Measurements from ENCODE around the gene TRAF7. TPM values are rescaled to one million over a fixed set of nuclear protein-coding genes. Genes with fewer than 3 reads are reported as not detected.

Gene TRAF7
- total and polyA plus RNA-seq, 2 of the 13 experiments (the other 11 are each of a cell fraction or from before 2014, with no cell fraction given) = 47.9 to 65.6 TPM

DNA sequence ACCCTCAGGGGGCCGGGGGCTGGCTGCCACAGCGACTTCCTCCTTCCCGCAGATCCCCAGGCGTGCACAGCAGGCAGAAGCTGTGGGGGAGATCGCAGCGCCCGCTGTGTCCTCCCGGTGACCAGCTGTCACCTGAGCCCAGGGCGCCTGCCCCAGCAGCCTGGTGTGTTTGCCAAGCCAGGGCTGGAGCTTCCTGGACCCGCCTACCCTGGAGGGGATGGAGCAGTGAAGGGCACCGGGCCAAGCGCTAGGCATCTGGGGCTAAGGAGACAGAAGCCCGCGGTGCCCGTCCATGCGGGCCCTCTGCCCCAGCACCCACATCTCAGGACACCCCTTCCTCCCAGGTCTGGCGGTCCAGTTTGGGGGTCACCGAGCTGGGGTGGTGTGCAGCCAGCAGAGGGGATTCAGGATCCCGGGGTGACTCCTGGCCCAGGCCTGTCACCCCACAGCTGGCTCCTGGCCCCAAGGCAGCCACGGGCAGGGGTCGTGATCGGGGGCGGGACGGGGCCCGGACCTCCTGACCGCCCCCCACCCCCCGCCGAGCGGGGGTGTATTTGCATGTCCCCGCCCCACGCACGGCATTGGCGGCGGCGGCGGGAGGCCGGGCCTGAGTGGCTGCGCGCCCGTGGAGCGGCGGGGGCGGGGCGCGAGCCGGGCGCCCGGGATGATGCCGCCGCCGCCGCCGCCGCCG is 7.5 kb upstream of the TRAF7 start, which contains the start of gene RAB26 (continued):
- TF ChIP-seq, protein P1, sequence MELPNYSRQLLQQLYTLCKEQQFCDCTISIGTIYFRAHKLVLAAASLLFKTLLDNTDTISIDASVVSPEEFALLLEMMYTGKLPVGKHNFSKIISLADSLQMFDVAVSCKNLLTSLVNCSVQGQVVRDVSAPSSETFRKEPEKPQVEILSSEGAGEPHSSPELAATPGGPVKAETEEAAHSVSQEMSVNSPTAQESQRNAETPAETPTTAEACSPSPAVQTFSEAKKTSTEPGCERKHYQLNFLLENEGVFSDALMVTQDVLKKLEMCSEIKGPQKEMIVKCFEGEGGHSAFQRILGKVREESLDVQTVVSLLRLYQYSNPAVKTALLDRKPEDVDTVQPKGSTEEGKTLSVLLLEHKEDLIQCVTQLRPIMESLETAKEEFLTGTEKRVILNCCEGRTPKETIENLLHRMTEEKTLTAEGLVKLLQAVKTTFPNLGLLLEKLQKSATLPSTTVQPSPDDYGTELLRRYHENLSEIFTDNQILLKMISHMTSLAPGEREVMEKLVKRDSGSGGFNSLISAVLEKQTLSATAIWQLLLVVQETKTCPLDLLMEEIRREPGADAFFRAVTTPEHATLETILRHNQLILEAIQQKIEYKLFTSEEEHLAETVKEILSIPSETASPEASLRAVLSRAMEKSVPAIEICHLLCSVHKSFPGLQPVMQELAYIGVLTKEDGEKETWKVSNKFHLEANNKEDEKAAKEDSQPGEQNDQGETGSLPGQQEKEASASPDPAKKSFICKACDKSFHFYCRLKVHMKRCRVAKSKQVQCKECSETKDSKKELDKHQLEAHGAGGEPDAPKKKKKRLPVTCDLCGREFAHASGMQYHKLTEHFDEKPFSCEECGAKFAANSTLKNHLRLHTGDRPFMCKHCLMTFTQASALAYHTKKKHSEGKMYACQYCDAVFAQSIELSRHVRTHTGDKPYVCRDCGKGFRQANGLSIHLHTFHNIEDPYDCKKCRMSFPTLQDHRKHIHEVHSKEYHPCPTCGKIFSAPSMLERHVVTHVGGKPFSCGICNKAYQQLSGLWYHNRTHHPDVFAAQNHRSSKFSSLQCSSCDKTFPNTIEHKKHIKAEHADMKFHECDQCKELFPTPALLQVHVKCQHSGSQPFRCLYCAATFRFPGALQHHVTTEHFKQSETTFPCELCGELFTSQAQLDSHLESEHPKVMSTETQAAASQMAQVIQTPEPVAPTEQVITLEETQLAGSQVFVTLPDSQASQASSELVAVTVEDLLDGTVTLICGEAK (IDR thresholded peaks at IDR 0.05) = no peak
- TF ChIP-seq, protein P1 (CRISPR knock-in tag; IDR thresholded peaks at IDR 0.05) = no peak
- TF ChIP-seq ZNF883 (CRISPR knock-in tag; IDR thresholded peaks at IDR 0.05; ENCODE audit: not compliant biosample characterization) (no peak), MAFK (conservative IDR thresholded peaks at IDR 0.05 in 1 of 2, IDR thresholded peaks at IDR 0.05 in 1 of 2; ENCODE audit: low read length in 2 of 2) (no peak), ZZZ3 (CRISPR knock-in tag; IDR thresholded peaks at IDR 0.05; ENCODE audit: borderline replicate concordance) (no peak), JARID2 (CRISPR knock-in tag; IDR thresholded peaks at IDR 0.05; ENCODE audit: insufficient replicate concordance) (no peak), CBFB (CRISPR knock-in tag; IDR thresholded peaks at IDR 0.05) (0 out of 2 replicates have a peak, but pooled peaks have one; percentile 43), GTF3A (CRISPR knock-in tag; conservative IDR thresholded peaks at IDR 0.05) (no peak), RCOR2 (CRISPR knock-in tag; IDR thresholded peaks at IDR 0.05) (no peak), KDM4B (CRISPR knock-in tag; IDR thresholded peaks at IDR 0.05) (no peak), ZNF484 (CRISPR knock-in tag; IDR thresholded peaks at IDR 0.05; ENCODE audit: borderline replicate concordance, low read depth) (no peak), BORCS8-MEF2B (CRISPR knock-in tag; IDR thresholded peaks at IDR 0.05) (no peak)
- TF ChIP-seq, protein P2, sequence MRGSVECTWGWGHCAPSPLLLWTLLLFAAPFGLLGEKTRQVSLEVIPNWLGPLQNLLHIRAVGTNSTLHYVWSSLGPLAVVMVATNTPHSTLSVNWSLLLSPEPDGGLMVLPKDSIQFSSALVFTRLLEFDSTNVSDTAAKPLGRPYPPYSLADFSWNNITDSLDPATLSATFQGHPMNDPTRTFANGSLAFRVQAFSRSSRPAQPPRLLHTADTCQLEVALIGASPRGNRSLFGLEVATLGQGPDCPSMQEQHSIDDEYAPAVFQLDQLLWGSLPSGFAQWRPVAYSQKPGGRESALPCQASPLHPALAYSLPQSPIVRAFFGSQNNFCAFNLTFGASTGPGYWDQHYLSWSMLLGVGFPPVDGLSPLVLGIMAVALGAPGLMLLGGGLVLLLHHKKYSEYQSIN (CRISPR knock-in tag; IDR thresholded peaks at IDR 0.05; ENCODE audit: borderline replicate concordance) = no peak
- TF ChIP-seq, protein P3, sequence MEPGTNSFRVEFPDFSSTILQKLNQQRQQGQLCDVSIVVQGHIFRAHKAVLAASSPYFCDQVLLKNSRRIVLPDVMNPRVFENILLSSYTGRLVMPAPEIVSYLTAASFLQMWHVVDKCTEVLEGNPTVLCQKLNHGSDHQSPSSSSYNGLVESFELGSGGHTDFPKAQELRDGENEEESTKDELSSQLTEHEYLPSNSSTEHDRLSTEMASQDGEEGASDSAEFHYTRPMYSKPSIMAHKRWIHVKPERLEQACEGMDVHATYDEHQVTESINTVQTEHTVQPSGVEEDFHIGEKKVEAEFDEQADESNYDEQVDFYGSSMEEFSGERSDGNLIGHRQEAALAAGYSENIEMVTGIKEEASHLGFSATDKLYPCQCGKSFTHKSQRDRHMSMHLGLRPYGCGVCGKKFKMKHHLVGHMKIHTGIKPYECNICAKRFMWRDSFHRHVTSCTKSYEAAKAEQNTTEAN (CRISPR knock-in tag; conservative IDR thresholded peaks at IDR 0.05) = peak; percentile 57; the same call in 1 of the 2 replicates
- TF ChIP-seq, protein P4, sequence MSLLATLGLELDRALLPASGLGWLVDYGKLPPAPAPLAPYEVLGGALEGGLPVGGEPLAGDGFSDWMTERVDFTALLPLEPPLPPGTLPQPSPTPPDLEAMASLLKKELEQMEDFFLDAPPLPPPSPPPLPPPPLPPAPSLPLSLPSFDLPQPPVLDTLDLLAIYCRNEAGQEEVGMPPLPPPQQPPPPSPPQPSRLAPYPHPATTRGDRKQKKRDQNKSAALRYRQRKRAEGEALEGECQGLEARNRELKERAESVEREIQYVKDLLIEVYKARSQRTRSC (CRISPR knock-in tag; IDR thresholded peaks at IDR 0.05; ENCODE audit: low read depth) = no peak
- TF ChIP-seq, protein P5, sequence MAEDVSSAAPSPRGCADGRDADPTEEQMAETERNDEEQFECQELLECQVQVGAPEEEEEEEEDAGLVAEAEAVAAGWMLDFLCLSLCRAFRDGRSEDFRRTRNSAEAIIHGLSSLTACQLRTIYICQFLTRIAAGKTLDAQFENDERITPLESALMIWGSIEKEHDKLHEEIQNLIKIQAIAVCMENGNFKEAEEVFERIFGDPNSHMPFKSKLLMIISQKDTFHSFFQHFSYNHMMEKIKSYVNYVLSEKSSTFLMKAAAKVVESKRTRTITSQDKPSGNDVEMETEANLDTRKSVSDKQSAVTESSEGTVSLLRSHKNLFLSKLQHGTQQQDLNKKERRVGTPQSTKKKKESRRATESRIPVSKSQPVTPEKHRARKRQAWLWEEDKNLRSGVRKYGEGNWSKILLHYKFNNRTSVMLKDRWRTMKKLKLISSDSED (CRISPR knock-in tag; IDR thresholded peaks at IDR 0.05) = no peak
